Ishikawa (cell line): ENCODE measurements around the gene DPH1.
A peak's percentile ranks its signal among the peaks of the same experiment; 100 is the strongest.

Source experiments
- CEBPB ChIP-seq: IDR thresholded peaks from 2 replicates; pipeline ENCODE4 v1.6.1; 2012
- CREB1 ChIP-seq: IDR thresholded peaks from 2 replicates; pipeline ENCODE4 v1.6.1; 2012; ENCODE audit warnings: low read depth
- EP300 ChIP-seq: IDR thresholded peaks from 2 replicates; pipeline ENCODE4 v1.6.1; 2012; ENCODE audit warnings: borderline replicate concordance
- FOXM1 ChIP-seq: IDR thresholded peaks from 2 replicates; pipeline ENCODE4 v1.6.1; 2012; ENCODE audit warnings: low read depth, borderline replicate concordance
- RAD21 ChIP-seq: IDR thresholded peaks from 2 replicates; pipeline ENCODE4 v1.6.1; 2012; ENCODE audit warnings: low read depth
- TAF1 ChIP-seq: IDR thresholded peaks from 2 replicates; pipeline ENCODE4 v1.6.1; 2012; ENCODE audit warnings: low read depth, mild to moderate bottlenecking
- TCF12 ChIP-seq: IDR thresholded peaks from 2 replicates; pipeline ENCODE4 v1.6.1; 2012; ENCODE audit warnings: low read depth
- TEAD4 ChIP-seq: IDR thresholded peaks from 2 replicates; pipeline ENCODE4 v1.6.1; 2012
- YY1 ChIP-seq: IDR thresholded peaks from 2 replicates; pipeline ENCODE4 v1.6.1; 2012; ENCODE audit warnings: low read depth
- ZBTB7A ChIP-seq: IDR thresholded peaks from 2 replicates; pipeline ENCODE4 v1.6.1; 2012; ENCODE audit warnings: low read depth
- TF ChIP-seq, protein P1 (sequence below): IDR thresholded peaks from 2 replicates; pipeline ENCODE4 v1.6.1; 2012
- TF ChIP-seq, protein P2 (sequence below): IDR thresholded peaks from 2 replicates; pipeline ENCODE4 v1.6.1; 2012; ENCODE audit warnings: low read depth, mild to moderate bottlenecking
- TF ChIP-seq, protein P3 (sequence below): IDR thresholded peaks from 2 replicates; pipeline ENCODE4 v1.6.1; 2012

DNA sequence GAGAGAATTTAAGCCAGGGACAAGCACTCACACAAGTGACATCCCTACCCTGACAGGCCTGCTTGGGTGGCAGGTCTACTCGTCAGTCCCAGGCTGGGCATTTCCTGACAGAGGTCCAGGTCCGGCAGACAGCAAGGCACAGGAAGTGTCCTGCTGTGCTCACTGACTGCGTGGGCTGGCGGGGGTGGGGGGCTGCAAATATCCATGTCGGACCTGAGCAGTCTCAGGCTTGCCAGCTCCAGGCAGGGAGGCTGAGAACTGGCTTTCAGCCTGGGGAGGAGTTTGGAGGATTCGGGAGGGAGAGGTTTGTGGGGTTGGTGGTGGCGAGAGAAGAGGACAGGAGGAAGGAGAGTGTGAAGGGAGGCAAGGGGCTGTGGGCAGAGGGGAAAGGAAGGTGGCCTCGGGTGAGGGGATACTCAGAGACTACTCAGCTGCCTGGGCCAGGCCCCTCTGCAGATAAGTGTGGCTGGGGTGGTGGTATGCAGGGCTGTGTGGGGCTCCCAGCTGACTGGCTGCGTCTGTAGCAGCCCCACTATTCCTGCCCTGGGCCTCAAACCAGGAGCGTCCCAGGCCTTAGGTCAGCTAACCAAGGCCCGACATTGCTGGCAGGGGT lies 32.7 kb downstream of the DPH1 start:
- TF ChIP-seq EP300 (peak; percentile 91), YY1 (0 out of 2 replicates have a peak, but pooled peaks have one; percentile 11), FOXM1 (peak; percentile 61; the same call in 1 of the 2 replicates), TEAD4 (peak; percentile 81), CEBPB (no peak), ZBTB7A (peak; percentile 97), CREB1 (no peak), TCF12 (peak; percentile 91), RAD21 (no peak), TAF1 (no peak)
- TF ChIP-seq, protein P1, sequence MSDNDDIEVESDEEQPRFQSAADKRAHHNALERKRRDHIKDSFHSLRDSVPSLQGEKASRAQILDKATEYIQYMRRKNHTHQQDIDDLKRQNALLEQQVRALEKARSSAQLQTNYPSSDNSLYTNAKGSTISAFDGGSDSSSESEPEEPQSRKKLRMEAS, result no peak; the same call in 1 of the 2 replicates
- TF ChIP-seq, protein P2, sequence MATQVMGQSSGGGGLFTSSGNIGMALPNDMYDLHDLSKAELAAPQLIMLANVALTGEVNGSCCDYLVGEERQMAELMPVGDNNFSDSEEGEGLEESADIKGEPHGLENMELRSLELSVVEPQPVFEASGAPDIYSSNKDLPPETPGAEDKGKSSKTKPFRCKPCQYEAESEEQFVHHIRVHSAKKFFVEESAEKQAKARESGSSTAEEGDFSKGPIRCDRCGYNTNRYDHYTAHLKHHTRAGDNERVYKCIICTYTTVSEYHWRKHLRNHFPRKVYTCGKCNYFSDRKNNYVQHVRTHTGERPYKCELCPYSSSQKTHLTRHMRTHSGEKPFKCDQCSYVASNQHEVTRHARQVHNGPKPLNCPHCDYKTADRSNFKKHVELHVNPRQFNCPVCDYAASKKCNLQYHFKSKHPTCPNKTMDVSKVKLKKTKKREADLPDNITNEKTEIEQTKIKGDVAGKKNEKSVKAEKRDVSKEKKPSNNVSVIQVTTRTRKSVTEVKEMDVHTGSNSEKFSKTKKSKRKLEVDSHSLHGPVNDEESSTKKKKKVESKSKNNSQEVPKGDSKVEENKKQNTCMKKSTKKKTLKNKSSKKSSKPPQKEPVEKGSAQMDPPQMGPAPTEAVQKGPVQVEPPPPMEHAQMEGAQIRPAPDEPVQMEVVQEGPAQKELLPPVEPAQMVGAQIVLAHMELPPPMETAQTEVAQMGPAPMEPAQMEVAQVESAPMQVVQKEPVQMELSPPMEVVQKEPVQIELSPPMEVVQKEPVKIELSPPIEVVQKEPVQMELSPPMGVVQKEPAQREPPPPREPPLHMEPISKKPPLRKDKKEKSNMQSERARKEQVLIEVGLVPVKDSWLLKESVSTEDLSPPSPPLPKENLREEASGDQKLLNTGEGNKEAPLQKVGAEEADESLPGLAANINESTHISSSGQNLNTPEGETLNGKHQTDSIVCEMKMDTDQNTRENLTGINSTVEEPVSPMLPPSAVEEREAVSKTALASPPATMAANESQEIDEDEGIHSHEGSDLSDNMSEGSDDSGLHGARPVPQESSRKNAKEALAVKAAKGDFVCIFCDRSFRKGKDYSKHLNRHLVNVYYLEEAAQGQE, result no peak
- TF ChIP-seq, protein P3, sequence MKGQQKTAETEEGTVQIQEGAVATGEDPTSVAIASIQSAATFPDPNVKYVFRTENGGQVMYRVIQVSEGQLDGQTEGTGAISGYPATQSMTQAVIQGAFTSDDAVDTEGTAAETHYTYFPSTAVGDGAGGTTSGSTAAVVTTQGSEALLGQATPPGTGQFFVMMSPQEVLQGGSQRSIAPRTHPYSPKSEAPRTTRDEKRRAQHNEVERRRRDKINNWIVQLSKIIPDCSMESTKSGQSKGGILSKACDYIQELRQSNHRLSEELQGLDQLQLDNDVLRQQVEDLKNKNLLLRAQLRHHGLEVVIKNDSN, result no peak
